ENCODE data around the gene PIGH.
"Not testable (repeated sequence)": the region's sequence is repeated elsewhere in the genome, so short reads cannot be mapped to it uniquely, and the experiment has no call there.

PIGH gene

DNA sequence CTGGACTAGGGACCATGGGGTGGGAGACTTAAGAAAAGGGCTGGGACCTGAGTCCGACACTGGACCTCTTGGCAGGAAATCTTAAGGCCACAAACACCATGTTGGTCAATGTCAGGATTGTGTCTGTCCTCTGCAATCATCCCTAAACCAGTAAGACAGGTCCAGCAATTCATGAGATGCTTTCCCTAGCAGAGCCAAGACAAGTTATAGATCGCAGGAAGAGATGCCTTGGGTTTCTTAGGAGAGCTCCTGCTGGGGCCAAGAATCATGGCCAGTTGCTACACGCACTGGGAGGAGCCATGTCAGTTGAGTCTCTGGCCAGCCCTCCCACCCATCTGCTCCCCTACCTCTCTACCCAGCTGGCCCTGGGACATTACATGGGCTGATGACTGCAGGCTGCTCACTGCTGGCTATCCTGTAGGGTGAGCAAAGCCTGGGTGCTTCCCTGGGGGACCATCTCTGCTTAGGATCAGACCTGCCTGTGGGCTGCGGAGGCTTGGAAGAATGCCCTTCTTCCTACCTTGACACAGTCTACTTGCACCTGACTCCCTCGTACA is 52.8 kb downstream of the PIGH start:
- DNase-seq = no peak

GRCh38 chr14:67544590-67544989 is 55.5 kb downstream of the PIGH start:
- DNase-seq = no peak

GRCh38 chr14:67542620-67543019 is 57.4 kb downstream of the PIGH start:
- DNase-seq = not testable (repeated sequence)

DNA sequence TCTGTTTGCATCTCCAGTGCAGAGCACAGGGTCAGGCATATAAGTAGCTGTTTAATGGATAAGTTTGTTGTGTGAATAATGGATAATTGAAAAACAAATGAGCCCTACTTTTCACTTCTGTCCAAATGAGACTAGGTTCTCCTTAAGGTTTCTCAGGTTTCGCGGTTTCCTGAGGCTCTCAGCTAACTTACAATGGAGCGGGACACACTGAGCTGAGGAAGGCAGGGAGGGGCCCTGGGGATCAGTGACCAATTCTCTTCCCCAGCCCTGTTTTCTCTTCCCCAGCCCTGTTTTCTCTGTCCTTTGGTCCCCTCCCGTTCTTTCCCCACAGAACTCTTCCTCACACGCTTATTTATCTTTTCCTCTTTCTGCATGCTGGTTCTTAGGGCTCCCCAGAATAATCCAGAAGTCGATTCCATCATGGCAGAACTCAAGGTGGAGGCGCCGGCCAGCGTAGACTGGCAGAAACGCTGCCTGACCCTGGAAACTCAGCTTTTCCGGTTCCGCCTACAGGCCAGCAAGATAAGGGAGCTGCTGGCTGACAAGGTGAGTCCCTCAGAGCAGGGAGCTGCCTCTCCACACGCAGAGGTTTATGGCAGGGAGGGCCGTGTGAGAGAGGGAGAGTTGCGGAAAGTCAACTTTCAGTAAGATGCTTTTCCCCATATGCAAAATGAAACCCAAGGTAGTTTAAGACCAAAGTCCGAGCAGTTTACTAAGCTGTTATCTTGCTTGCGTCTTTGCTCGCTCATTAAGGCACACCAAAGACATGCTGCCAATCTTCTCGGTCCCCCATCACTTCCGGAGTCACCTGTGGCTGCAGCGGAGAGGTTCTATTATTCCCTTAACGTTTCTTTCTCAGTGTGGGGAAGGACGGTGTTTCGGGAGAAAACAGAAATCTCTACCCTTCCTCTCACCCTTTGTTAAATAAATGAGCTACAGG is 58.4 kb downstream of the PIGH start:
- DNase-seq = no peak
